Endothelial cell of umbilical vein (primary cell): ENCODE results near the gene EFNA5.

Source experiments
- CTCF ChIP-seq, 2 donors: IDR thresholded peaks; 1 replicate in 1 of 2; 2 replicates in 1 of 2; pipeline ENCODE4 v1.5.1; 2011; ENCODE audit warnings: low read length in 2 of 2, mild to moderate bottlenecking in 2 of 2, moderate library complexity in 2 of 2, control low read depth in 1 of 2, inconsistent platforms in 1 of 2, low read depth in 1 of 2; ENCODE audit not compliant: insufficient read depth in 1 of 2; ENCODE audit errors: extremely low read depth in 1 of 2
- EZH2 ChIP-seq: IDR thresholded peaks from 2 replicates; pipeline ENCODE4 v1.6.1; 2012; ENCODE audit warnings: borderline replicate concordance, low read depth, mild to moderate bottlenecking, moderate library complexity, low read length, inconsistent platforms; ENCODE audit not compliant: severe bottlenecking
- GATA2 ChIP-seq: IDR thresholded peaks from 2 replicates; pipeline ENCODE4 v1.7.0; 2011; ENCODE audit warnings: low read depth, mild to moderate bottlenecking, moderate library complexity, mixed read lengths, low read length; ENCODE audit not compliant: insufficient read length, insufficient read depth
- JUN ChIP-seq: IDR thresholded peaks from 2 replicates; pipeline ENCODE4 v1.6.1; 2011; ENCODE audit warnings: borderline replicate concordance, low read depth; ENCODE audit not compliant: insufficient read length, insufficient read depth
- POLR2A ChIP-seq: IDR thresholded peaks from 2 replicates; pipeline ENCODE4 v1.6.1; 2012; ENCODE audit warnings: low read depth, mild to moderate bottlenecking, control low read depth, low read length

- no peak for TF ChIP-seq CTCF (IDR thresholded peaks at IDR 0.05; ENCODE audit: extremely low read depth in 1 of 2, insufficient read depth in 1 of 2, low read depth in 1 of 2, low read length in 2 of 2)
- TF ChIP-seq JUN, result no peak
- no peak for TF ChIP-seq EZH2
- TF ChIP-seq GATA2, result no peak
- TF ChIP-seq POLR2A, result no peak
Observed at GRCh38 chr5:107451028-107451427, 219.7 kb downstream of the EFNA5 start.
